GM06990 (cell line): ENCODE measurements around the gene NUDT22.

ENCODE experiments used
- DNase-seq: peaks from one replicate; pipeline ENCODE4 v3.0.0-alpha.2; 2011; ENCODE audit not compliant: insufficient read length; ENCODE audit errors: extremely low read depth
- H3K27me3 ChIP-seq: replicated peaks from 2 replicates; pipeline ENCODE4 v1.6.0; 2011; ENCODE audit warnings: low read length; ENCODE audit not compliant: control insufficient read depth, insufficient read depth
- H3K36me3 ChIP-seq: 2 replicates; pipeline ENCODE4 v1.5.1; 2011; ENCODE audit warnings: low read length; ENCODE audit not compliant: control insufficient read depth, insufficient read depth
- H3K4me3 ChIP-seq: replicated peaks from 2 replicates; pipeline ENCODE4 v1.5.1; 2011; ENCODE audit warnings: low read depth, mild to moderate bottlenecking, control low read depth, low read length
- CTCF ChIP-seq: IDR thresholded peaks from 2 replicates; pipeline ENCODE4 v1.5.1; 2011; ENCODE audit warnings: low read length, control low read depth, mild to moderate bottlenecking, inconsistent platforms; ENCODE audit not compliant: insufficient read depth, poor library complexity, severe bottlenecking

Gene NUDT22

GRCh38 chr11:64241241-64241490 is 15.1 kb downstream of the NUDT22 start:
- no peak for TF ChIP-seq CTCF

DNA sequence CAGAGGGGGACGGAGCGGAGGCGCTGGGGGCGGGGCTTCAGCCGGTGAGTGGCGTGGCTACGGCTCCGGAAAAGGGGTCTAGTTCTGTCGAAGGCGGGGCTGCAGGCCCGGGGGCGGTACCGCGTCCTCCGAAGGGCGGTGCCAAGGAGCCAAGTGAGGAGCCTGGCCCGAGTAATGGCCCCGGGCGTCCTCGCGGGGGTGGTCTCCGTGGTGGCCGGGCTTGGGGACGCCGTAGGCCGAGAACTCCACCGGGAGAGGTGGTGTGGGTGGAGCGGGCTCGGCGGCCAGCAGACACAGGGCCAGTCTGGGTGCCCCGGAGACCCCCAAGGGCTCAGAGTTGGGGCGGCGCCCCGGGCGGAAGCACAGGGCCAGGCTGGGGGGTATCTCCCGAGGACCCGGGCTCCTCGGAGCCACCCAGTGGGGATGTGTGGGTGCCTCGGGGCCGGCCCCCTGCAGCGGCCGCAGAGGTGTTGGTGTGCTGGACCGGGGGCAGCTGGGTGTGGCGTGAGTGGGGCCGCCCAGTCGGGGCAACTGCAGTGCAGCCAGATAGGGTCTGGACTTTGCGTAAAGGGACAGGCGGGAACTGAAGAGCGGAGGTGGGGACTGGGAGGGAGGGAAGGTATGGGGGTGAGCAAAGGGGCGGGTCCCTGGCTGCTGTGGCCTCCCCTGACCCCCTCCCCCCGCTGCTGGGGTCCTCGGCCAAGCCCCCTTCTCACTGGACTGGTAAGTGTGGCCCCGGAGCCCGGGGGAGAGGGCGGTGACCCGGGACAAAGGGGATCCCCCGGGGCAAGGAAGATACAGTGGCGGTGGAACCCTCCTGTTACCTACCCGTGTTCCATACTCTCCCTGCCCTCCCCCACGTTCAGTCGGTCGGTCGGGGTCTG is 15.7 kb downstream of the NUDT22 start:
- no peak for TF ChIP-seq CTCF
- H3K36me3 ChIP-seq = peaks cover 14% of the 10 kb centered on the region
- peak overlapping the region; percentile 89 for H3K4me3 ChIP-seq
- no peak for DNase-seq
- no peaks in the 10 kb centered on the region for H3K27me3 ChIP-seq

More at GRCh38 chr11:64241241-64241490, 15.1 kb downstream of the NUDT22 start:
- Histone ChIP-seq H3K36me3 (peaks cover 14% of the 10 kb centered on the region), H3K27me3 (no peaks in the 10 kb centered on the region), H3K4me3 (peak overlapping the region; percentile 89)
- DNase-seq = peak; percentile 99

- no peak for DNase-seq
- H3K4me3 ChIP-seq = no peak overlapping the region
- TF ChIP-seq CTCF = no peak
- H3K36me3 ChIP-seq = peaks cover 14% of the 10 kb centered on the region
- H3K27me3 ChIP-seq = no peaks in the 10 kb centered on the region
These were observed 17.3 kb downstream of the NUDT22 start for GRCh38 chr11:64243236-64243854.

- Histone ChIP-seq H3K4me3 (no peak overlapping the region), H3K27me3 (no peaks in the 10 kb centered on the region), H3K36me3 (peaks cover 13% of the 10 kb centered on the region)
- DNase-seq = no peak
- TF ChIP-seq CTCF = no peak
These were observed 18.0 kb downstream of the NUDT22 start for GRCh38 chr11:64244107-64244506.

DNA sequence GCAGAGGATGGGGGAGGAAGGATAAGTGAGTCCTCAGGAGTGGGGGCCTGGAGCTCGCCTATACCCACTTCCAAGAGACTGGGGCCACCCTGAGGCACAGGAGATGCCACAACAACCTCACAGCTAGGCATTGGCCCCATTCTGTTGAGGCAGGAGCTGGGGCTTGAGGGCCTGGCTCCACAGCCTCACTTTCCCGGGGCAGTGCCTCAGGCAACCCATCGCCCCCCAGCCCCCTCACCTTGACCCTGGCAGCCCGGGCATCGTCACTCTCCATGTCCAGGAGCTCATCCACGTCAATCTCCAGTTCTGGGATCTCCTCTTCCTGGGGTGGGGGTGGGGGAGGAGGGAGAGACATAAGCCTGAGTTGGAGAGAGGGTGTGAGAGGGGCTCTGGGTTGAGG is 18.9 kb downstream of the NUDT22 start:
- no peak for DNase-seq
- Histone ChIP-seq H3K27me3 (no peaks in the 10 kb centered on the region), H3K36me3 (peaks cover 13% of the 10 kb centered on the region), H3K4me3 (peak overlapping the region; percentile 93)
- no peak for TF ChIP-seq CTCF
